GM13977 (cell line): ENCODE measurements around the gene CD99L2.

ENCODE experiments used
- DNase-seq: peaks from one replicate; pipeline ENCODE4 v3.0.0; 2012; ENCODE audit warnings: low spot score
- CTCF ChIP-seq: IDR thresholded peaks from 2 replicates; pipeline ENCODE4 v1.5.1; 2012; ENCODE audit warnings: mild to moderate bottlenecking, control low read depth; ENCODE audit not compliant: insufficient read depth; ENCODE audit errors: extremely low read depth, missing control alignments
- in situ Hi-C: fragments of 300-500 bp; cut with MboI; formaldehyde crosslinking; loops from one replicate; pipeline ENCODE4 v1.12.0; 2022; ENCODE audit warnings: low sequenced_read_pairs, low pct_unique_long_range_greater_than_20kb, mixed read lengths, inconsistent platforms; ENCODE audit not compliant: unreplicated experiment

Gene CD99L2

GRCh38 chrX:150845091-150845490 lies 53.4 kb downstream of the CD99L2 start:
- TF ChIP-seq CTCF: no peak
- DNase-seq: no peak
- in situ Hi-C loops: no loop called here

GRCh38 chrX:150844016-150844415 lies 54.5 kb downstream of the CD99L2 start:
- no peak for TF ChIP-seq CTCF
- no peak for DNase-seq
- in situ Hi-C loops: no loop called here

GRCh38 chrX:150842198-150842685 lies 56.2 kb downstream of the CD99L2 start:
- no peak for TF ChIP-seq CTCF
- no peak for DNase-seq
- in situ Hi-C loops: no loop called here

GRCh38 chrX:150841456-150842197 lies 56.8 kb downstream of the CD99L2 start:
- no peak for DNase-seq
- no peak for TF ChIP-seq CTCF
- in situ Hi-C loops: no loop called here

GRCh38 chrX:150837845-150838244 lies 60.6 kb downstream of the CD99L2 start:
- DNase-seq: no peak
- no peak for TF ChIP-seq CTCF
- in situ Hi-C loops: no loop called here

- no peak for DNase-seq
- in situ Hi-C loops: no loop called here
- TF ChIP-seq CTCF: no peak
These were observed 63.8 kb downstream of the CD99L2 start for GRCh38 chrX:150834695-150835094.
